ENCODE results near the gene RRP1B.

GRCh38 chr21:43653626-43654025 lies 5.7 kb upstream of the RRP1B start:
- TF ChIP-seq POLR2A (IDR thresholded peaks at IDR 0.05) (no peak), CTCF (IDR thresholded peaks at IDR 0.05) (no peak)

Data from right lobe of liver (tissue), 4 donors.